GM21717 (cell line): ENCODE measurements around the gene CD68.
"Not testable (repeated sequence)": the region's sequence is repeated elsewhere in the genome, so short reads cannot be mapped to it uniquely, and the experiment has no call there.

ENCODE experiments used
- ATAC-seq: cut with Tn5 transposase; IDR thresholded peaks from one replicate; pipeline ENCODE4 v1.9.1; 2021; ENCODE audit warnings: mild to moderate bottlenecking, moderate library complexity; ENCODE audit not compliant: unreplicated experiment

CD68 gene

GRCh38 chr17:7579834-7580603 is 581 bp downstream of the CD68 start:
- ATAC-seq, result no peak

GRCh38 chr17:7580604-7581575 is 1.5 kb downstream of the CD68 start:
- ATAC-seq, result no peak

- ATAC-seq, result no peak
Measured at GRCh38 chr17:7582396-7583252, 3.2 kb downstream of the CD68 start.

GRCh38 chr17:7583253-7584109 is 4.0 kb downstream of the CD68 start, which contains the start of gene MPDU1:
TSS of gene MPDU1 (plus strand) at chr17:7583852. CDS start at chr17:7583863, 11 bp downstream.
- ATAC-seq, result peak; percentile 57

- ATAC-seq, result no peak
Measured at GRCh38 chr17:7586673-7587419, 7.4 kb downstream of the CD68 start.

- no peak for ATAC-seq
Measured at GRCh38 chr17:7587420-7588151, 8.1 kb downstream of the CD68 start.

DNA sequence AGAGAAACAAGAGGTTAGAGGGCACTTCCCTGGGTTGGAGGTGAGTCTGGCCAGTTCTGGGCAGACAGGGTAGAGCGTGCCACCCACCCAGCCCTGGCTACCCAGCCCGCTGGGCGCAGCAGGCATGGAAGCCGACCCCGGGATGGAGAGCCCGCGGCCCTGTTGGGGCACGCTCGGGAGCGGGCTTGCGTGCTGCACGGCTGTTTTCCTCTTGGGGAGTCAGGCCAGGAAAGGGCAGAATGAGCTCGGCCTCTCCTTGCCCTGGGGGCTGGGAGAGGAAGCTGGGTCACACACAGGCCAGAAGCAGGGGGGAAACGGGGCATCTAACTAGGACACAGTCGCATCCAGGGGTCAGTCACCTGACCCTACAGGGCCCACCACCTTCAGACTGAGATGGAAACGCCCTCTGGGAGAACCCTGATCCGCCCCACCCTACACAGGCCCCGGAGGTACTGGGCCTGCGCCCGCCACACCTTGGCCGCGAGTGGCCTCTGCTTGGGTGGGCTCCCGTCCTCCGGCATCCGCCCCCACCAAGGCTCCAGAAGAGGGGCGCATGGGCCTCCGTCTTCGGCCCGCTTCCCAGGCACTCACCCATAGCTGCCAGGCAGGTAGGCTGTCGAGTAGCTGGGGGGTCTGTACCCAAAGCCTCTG is 9.2 kb downstream of the CD68 start:
- no peak for ATAC-seq

- no peak for ATAC-seq
Measured at GRCh38 chr17:7589204-7589868, 9.9 kb downstream of the CD68 start.

DNA sequence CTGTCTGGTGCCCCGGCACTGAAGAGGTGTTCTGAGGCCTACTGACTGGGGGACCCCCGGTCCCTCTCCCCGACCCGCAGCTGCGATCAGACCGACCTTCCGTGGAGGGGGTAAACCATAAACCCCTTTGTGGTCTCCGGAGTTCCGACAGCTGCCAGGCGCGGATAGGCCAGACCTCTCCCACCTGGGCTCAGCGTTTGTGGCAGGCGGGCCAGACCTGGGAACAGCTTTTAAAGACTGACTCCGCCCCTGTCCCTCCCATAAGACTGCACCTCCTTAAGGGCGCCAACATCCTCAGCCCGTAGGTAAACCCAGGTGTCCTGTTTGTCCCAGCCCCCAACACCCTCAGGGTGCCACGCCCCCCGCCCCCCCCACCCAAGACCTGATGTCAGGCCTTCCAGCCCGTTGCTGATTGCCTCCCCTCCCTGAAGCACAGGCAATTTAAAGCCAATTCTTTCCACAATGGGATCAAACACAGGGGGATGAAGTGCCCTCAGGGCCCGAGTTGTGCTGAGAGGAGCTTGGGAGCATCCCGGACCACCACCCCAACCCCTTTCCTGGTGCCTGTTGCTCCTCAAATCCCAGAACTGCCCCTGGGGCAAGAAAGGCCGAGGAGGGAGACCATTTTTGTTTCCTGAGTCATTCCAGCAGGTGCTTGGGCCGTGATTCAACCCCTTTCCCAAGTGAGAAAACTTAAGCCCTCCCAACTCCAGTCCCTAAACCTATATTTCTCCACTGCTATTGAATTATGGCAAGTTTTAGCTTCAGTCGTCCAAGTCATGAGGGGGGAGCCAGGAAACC is 10.7 kb downstream of the CD68 start, which contains the start of gene SOX15:
Gene SOX15, minus strand, starts transcription at position 204 of the 801 bp plus-strand sequence. CDS start 418 bp downstream, outside the sequence.
- no peak for ATAC-seq

- ATAC-seq, result no peak
Measured at GRCh38 chr17:7590743-7591142, 11.3 kb downstream of the CD68 start.

DNA sequence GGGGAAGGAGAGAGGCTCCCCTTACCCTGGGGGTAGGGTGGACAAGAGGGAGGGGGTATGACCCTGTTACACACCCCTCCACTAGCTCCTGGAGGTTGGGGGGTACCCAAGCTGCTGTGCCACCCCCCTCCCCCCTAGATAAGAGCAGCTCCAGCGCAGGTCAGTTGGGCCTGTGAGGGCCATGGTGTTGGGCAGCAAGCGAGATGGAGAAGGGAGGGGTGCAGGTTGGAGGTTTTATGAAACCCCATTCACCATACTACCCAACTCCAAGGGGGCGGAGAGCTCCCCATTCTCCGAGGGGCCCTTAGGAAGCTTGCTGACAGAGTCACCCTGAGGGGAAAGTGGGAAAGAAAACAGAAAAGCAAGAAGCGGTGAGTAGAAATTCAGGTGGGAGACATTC is 12.2 kb downstream of the CD68 start:
- ATAC-seq, result no peak

DNA sequence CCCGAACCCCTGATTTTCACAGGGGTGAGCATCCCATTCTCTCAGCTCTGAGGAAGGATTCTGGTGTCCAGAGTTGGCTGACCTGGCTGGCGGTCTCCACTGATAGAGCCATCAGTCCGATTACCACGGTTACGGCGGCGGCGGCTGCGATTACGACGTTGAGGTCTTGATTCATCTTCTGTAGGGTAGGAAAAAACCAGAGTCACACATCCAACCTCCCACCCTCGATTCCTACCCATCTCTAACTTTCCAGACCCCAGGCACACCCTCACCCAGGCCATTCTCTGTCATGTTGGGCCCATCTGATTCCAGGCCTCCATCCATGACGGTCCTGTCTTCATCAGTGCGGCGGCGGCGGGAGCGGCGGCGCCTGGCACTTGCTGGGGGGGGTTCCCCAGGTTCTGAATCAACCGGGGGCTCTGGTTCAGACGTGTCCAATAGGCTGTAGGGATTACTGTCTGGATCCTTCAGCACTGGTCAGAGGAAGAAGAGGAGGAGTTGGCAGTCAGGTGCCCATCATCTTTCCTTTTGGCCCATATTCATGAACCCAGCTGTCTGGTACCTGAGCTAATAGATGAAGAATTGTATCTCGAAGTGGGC is 13.1 kb downstream of the CD68 start:
- ATAC-seq, result no peak

GRCh38 chr17:7593296-7593695 is 13.9 kb downstream of the CD68 start:
- ATAC-seq, result no peak

- ATAC-seq, result not testable (repeated sequence)
Measured at GRCh38 chr17:7597561-7597960, 18.1 kb downstream of the CD68 start.

- ATAC-seq, result no peak
Measured at GRCh38 chr17:7606280-7606679, 26.8 kb downstream of the CD68 start.

DNA sequence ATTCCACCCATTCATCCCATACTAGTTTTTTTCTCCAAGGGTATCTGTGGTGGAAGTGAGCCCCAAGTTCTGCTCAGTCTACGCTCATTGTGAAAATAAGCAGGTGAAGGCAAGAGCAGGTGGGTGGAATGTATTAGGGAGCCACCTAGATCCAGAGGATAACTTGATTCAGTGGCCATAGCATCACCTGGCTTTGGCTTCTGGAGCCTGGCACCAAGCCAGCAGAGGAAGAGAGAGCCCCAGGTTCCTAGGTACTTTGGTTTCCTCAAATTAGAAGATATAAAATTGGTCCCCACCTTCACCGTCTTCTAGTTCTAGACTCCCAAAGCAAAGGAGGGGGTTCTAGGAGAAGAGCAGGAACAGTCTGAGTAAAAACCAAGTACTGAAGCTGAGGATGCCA is 31.2 kb downstream of the CD68 start:
- ATAC-seq, result no peak
